Osteoblast (primary cell): Measurements from ENCODE around the gene SRSF7. TPM values are rescaled to one million over a fixed set of nuclear protein-coding genes. Genes with fewer than 3 reads are reported as not detected.
"Not testable (repeated sequence)": the region's sequence is repeated elsewhere in the genome, so short reads cannot be mapped to it uniquely, and the experiment has no call there.

Experiments used
- DNase-seq: peaks from one replicate; pipeline ENCODE4 v3.0.0; 2011; ENCODE audit warnings: low spot score, mixed read lengths; ENCODE audit not compliant: insufficient read length; ENCODE audit errors: missing footprints
- H2AFZ ChIP-seq: 2 replicates; pipeline ENCODE4 v1.6.0; 2011; ENCODE audit warnings: mild to moderate bottlenecking, low read length
- H3K27ac ChIP-seq: 2 replicates; pipeline ENCODE4 v1.5.1; 2011; ENCODE audit warnings: mild to moderate bottlenecking, low read depth, low read length, moderate library complexity
- H3K27me3 ChIP-seq: 2 replicates; pipeline ENCODE4 v1.6.0; 2012; ENCODE audit warnings: mild to moderate bottlenecking, control low read depth, inconsistent platforms, low read length, moderate library complexity; ENCODE audit not compliant: insufficient read depth
- H3K36me3 ChIP-seq: 2 replicates; pipeline ENCODE4 v1.5.1; 2011; ENCODE audit warnings: mild to moderate bottlenecking, low read length, control low read depth, moderate library complexity; ENCODE audit not compliant: insufficient read depth
- H3K4me1 ChIP-seq: 2 replicates; pipeline ENCODE4 v1.5.1; 2011; ENCODE audit warnings: mild to moderate bottlenecking, low read length, control low read depth, moderate library complexity; ENCODE audit not compliant: insufficient read depth
- H3K4me2 ChIP-seq: 2 replicates; pipeline ENCODE4 v1.6.0; 2011; ENCODE audit warnings: mild to moderate bottlenecking, low read length; ENCODE audit not compliant: insufficient read depth
- H3K4me3 ChIP-seq: fragments of 200-600 bp; sonication (generic); 3 replicates; pipeline ENCODE4 v1.5.1; 2012; ENCODE audit warnings: mild to moderate bottlenecking, low read length, inconsistent platforms; ENCODE audit not compliant: insufficient read depth
- H3K79me2 ChIP-seq: 2 replicates; pipeline ENCODE4 v1.6.0; 2012; ENCODE audit warnings: mild to moderate bottlenecking, low read length, control low read depth, inconsistent platforms; ENCODE audit not compliant: insufficient read depth
- H3K9me3 ChIP-seq: 2 replicates; pipeline ENCODE4 v1.5.1; 2011; ENCODE audit warnings: low read depth, low read length, control low read depth
- H4K20me1 ChIP-seq: 2 replicates; pipeline ENCODE4 v1.6.0; 2012; ENCODE audit warnings: mild to moderate bottlenecking, low read length, control low read depth; ENCODE audit not compliant: insufficient read depth
- CTCF ChIP-seq: IDR thresholded peaks from 2 replicates; pipeline ENCODE4 v1.5.1; 2011; ENCODE audit warnings: mild to moderate bottlenecking, low read depth, low read length, moderate library complexity; ENCODE audit errors: extremely low read depth
- total RNA-seq: library from RNA; depleted of rRNA; stranded (reverse); fragments of >200 nt; gene quantifications from 2 replicates; pipeline ENCODE4 v1.2.3, GENCODE V29; 2012

Gene SRSF7
- 46.3 and 48.1 TPM in 2 replicates for total RNA-seq

DNA sequence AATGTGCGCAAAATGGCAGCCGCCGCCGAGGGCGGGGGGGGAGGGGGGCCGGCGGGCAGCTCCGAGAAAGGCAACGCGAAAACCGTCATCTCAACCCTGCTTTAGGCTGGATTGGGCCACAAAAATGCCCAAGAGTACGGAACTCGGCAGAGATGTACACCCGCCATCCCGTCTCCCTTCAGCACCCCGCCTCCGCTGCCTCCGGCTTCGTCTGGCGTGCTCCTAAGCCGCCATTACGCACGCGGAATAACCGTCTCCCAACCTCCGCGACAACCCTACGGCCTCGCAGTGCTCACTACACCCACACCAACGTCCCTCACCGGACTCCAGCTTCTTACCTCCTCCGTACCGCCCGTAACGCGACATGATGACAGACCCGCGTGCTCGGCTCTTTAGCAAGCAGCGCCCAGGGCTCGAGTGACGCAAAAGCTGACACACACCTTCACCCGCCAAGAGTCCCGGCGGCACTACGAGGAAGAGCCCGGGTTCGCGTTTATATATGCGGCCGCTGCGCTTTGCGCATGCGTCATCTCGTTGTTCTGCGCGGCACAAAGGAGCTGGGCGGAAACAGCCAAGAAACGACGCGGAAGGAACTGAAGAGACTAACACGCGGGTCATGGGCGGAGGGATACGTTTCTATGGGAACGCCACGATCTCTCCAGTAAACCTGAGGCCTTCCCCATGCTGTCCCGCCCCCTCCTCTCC, at the start of gene SRSF7:
Gene SRSF7, minus strand, starts transcription at position 471 of the 705 bp plus-strand sequence. Its CDS starts 105 bp downstream, at position 366.
- Histone ChIP-seq H3K36me3 (peaks cover 41% of the 10 kb centered on the region), H3K79me2 (peaks cover 51% of the 10 kb centered on the region), H3K4me2 (peak within 1 kb of the TSS; percentile 98), H3K4me1 (peaks cover 19% of the 10 kb centered on the region), H2AFZ (peak within 1 kb of the TSS; percentile 99), H3K27ac (peak within 1 kb of the TSS; percentile 95), H4K20me1 (peaks cover 36% of the 10 kb centered on the region), H3K9me3 (no peaks in the 10 kb centered on the region), H3K27me3 (no peaks in the 10 kb centered on the region), H3K4me3 (peak within 1 kb of the TSS; percentile 99)
- TF ChIP-seq CTCF = no peak
- peak; percentile 100 for DNase-seq

- Histone ChIP-seq H3K4me3 (no peak overlapping the region), H2AFZ (no peak overlapping the region), H3K27me3 (no peaks in the 10 kb centered on the region), H3K4me2 (no peak overlapping the region), H3K9me3 (no peaks in the 10 kb centered on the region), H3K27ac (no peak overlapping the region), H4K20me1 (no peaks in the 10 kb centered on the region), H3K4me1 (no peaks in the 10 kb centered on the region), H3K36me3 (peaks cover 7% of the 10 kb centered on the region), H3K79me2 (no peaks in the 10 kb centered on the region)
- TF ChIP-seq CTCF = no peak
- no peak for DNase-seq
Measured at GRCh38 chr2:38797953-38798352, 46.8 kb upstream of the SRSF7 start.

DNA sequence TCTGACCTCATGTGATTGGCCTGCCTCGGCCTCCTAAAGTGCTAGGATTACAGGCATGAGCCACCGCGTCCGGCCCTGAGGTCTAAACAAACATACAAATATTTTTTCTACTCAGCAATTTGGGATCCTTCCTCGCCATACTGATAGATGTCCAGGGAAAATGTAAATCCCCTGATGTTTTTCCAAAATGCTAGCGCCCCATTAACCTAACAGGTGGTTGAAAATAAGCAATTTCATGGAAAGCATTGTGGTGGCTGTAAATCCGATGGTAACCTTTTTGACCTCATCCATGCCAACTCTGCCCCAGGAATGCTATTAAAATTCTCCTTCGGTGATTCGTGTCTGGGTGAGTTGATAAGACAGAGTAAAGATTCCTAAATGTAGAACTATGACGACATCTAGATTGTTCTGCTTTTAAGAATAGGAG, 46.1 kb upstream of the SRSF7 start:
- H3K36me3 ChIP-seq = peaks cover 4% of the 10 kb centered on the region
- no peak overlapping the region for H3K4me3 ChIP-seq
- TF ChIP-seq CTCF = no peak
- no peaks in the 10 kb centered on the region for H3K27me3 ChIP-seq
- DNase-seq = no peak
- no peaks in the 10 kb centered on the region for H3K9me3 ChIP-seq
- no peak overlapping the region for H2AFZ ChIP-seq
- no peak overlapping the region for H3K4me2 ChIP-seq
- H3K4me1 ChIP-seq = no peaks in the 10 kb centered on the region
- no peaks in the 10 kb centered on the region for H3K79me2 ChIP-seq
- H3K27ac ChIP-seq = no peak overlapping the region
- no peaks in the 10 kb centered on the region for H4K20me1 ChIP-seq

DNA sequence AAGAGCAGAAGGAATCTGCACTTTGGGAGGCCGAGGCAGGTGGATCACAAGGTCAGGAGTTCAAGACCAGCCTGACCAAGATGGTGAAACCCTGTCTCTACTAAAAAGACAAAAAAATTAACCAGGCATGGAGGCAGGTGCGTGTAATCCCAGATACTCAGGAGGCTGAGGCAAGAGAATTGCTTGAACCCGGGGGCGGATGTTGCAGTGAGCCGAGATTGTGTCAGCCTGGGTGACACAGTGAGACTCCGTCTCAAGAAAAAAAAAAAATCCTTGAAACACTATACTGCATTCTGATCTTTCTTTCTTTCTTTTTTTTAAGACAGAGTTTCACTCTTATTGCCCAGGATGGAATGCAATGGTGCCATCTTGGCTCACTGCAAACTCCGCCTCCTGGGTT, 43.9 kb upstream of the SRSF7 start:
- not testable (repeated sequence) for H3K36me3 ChIP-seq, H3K4me3 ChIP-seq, H3K79me2 ChIP-seq, H3K27ac ChIP-seq, H4K20me1 ChIP-seq, H3K27me3 ChIP-seq, H3K9me3 ChIP-seq, H3K4me2 ChIP-seq, DNase-seq, H2AFZ ChIP-seq, H3K4me1 ChIP-seq
